Bronchial epithelial cell (primary cell): ENCODE data around the gene KCNJ5. TPM values are rescaled to one million over a fixed set of nuclear protein-coding genes. Genes with fewer than 3 reads are reported as not detected.

Experiments
- DNase-seq: peaks from one replicate; pipeline ENCODE4 v3.0.0-alpha.2; 2010; ENCODE audit warnings: low read depth
- FAIRE-seq: peaks from 2 replicates; lab custom pipeline; 2011; peaks lifted over from hg19 to GRCh38; lab: Jason Lieb, UNC
- H3K27me3 ChIP-seq: 2 replicates; pipeline ENCODE4 v1.5.1; 2011; ENCODE audit warnings: low read length; ENCODE audit not compliant: control insufficient read depth, insufficient read depth
- H3K36me3 ChIP-seq: 2 replicates; pipeline ENCODE4 v1.5.1; 2011; ENCODE audit warnings: low read length; ENCODE audit not compliant: control insufficient read depth, insufficient read depth
- H3K4me3 ChIP-seq: 2 replicates; pipeline ENCODE4 v1.5.1; 2011; ENCODE audit warnings: mild to moderate bottlenecking, low read depth, low read length, control low read depth
- CTCF ChIP-seq: IDR thresholded peaks from 2 replicates; pipeline ENCODE4 v1.5.1; 2011; ENCODE audit warnings: mild to moderate bottlenecking, moderate library complexity, low read length, control low read depth, inconsistent platforms; ENCODE audit not compliant: insufficient read depth, severe bottlenecking
- total RNA-seq: library from RNA; depleted of rRNA; stranded (reverse); fragments of >200 nt; gene quantifications from 2 replicates; pipeline ENCODE4 v1.2.1, GENCODE V29; 2014

Gene KCNJ5
- total RNA-seq, 1 donor from 2014 or later = 13.2 TPM

GRCh38 chr11:128936606-128937251, 45.6 kb downstream of the KCNJ5 start:
- H3K4me3 ChIP-seq = no peak overlapping the region
- no peaks in the 10 kb centered on the region for H3K27me3 ChIP-seq
- DNase-seq (no peak), FAIRE-seq (no peak)
- TF ChIP-seq CTCF = no peak
- H3K36me3 ChIP-seq = no peaks in the 10 kb centered on the region

DNA sequence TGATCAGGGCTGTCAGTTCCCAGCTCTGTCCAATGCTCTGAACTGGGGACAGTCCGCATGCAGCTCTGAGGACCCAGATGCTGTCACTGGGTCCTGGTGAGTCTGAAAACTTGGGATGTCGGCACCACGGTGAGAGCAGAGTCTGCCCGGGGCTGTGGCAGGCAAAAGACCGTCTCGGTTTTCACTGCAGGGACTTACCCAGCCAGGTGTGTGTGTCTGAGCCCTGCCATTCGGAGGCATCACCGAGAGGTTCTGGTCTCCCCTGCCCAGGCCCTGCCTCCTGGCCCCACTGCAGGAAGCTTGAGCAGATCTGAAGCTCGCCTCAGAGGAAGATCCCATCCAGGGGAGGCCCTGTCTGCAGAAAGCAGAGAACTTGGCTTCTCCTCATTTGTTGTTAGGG, 46.3 kb downstream of the KCNJ5 start:
- TF ChIP-seq CTCF = no peak
- FAIRE-seq = no peak
- no peaks in the 10 kb centered on the region for H3K27me3 ChIP-seq
- H3K4me3 ChIP-seq = no peak overlapping the region
- no peak for DNase-seq
- no peaks in the 10 kb centered on the region for H3K36me3 ChIP-seq

GRCh38 chr11:128938156-128938885, 47.2 kb downstream of the KCNJ5 start:
- no peak overlapping the region for H3K4me3 ChIP-seq
- FAIRE-seq (no peak), DNase-seq (no peak)
- no peaks in the 10 kb centered on the region for H3K27me3 ChIP-seq
- no peak for TF ChIP-seq CTCF
- H3K36me3 ChIP-seq = no peaks in the 10 kb centered on the region

- H3K36me3 ChIP-seq = no peaks in the 10 kb centered on the region
- peak; percentile 54 for DNase-seq
- TF ChIP-seq CTCF = no peak
- no peak for FAIRE-seq
- H3K4me3 ChIP-seq = no peak overlapping the region
- H3K27me3 ChIP-seq = no peaks in the 10 kb centered on the region
Observed at GRCh38 chr11:128939591-128939990, 48.4 kb downstream of the KCNJ5 start.

- Histone ChIP-seq H3K27me3 (no peaks in the 10 kb centered on the region), H3K36me3 (no peaks in the 10 kb centered on the region), H3K4me3 (no peak overlapping the region)
- DNase-seq = peak; percentile 92
- no peak for TF ChIP-seq CTCF
- peak; percentile 94 for FAIRE-seq
Observed at GRCh38 chr11:128940156-128940555, 49.0 kb downstream of the KCNJ5 start.

DNA sequence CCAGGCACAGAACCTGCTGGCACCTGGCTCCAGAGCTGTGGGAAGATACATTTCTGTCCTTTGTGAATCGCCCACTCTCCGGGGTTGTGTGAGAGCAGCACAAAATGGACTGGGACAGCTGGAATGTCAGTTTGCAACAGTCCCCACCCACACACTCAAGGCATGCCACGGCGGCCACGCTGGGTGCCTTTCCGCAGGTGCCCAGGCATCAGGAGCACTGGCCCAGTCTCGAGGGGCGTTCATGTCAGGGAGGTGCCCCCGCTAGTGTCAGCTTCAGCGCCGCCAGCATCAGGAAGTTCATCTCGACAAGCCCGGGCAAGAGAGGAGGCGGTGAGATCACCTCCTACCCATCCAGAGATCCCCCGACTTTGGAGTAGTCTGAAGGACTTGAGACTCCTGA, 49.4 kb downstream of the KCNJ5 start:
- Histone ChIP-seq H3K27me3 (no peaks in the 10 kb centered on the region), H3K36me3 (no peaks in the 10 kb centered on the region), H3K4me3 (no peak overlapping the region)
- peak; percentile 88 for DNase-seq
- no peak for TF ChIP-seq CTCF
- no peak for FAIRE-seq
